Tibial nerve (tissue), 4 donors: ENCODE results near the gene RPTOR. TPM values are rescaled to one million over a fixed set of nuclear protein-coding genes. Genes with fewer than 3 reads are reported as not detected.

Experiments used
- DNase-seq, 2 donors: peaks; one replicate each; pipeline ENCODE4 v3.0.0-alpha.2; 2019; ENCODE audit warnings: low spot score in 2 of 2
- H3K27ac ChIP-seq, 4 donors: fragments of 200-600 bp; sonication (generic) in 3 of 4; one replicate each; pipeline ENCODE4 v1.5.1; 2017 to 2019; ENCODE audit warnings: mild to moderate bottlenecking in 1 of 4
- H3K27me3 ChIP-seq, 2 donors: fragments of 200-600 bp; sonication (generic) in 1 of 2; one replicate each; pipeline versions ENCODE4 v1.5.1 to v1.6.0; 2017 to 2019
- H3K36me3 ChIP-seq, 3 donors: fragments of 200-600 bp; sonication (generic); one replicate each; pipeline ENCODE4 v1.5.1; 2018 to 2019
- H3K4me1 ChIP-seq, 4 donors: fragments of 200-600 bp; sonication (generic) in 3 of 4; one replicate each; pipeline ENCODE4 v1.5.1; 2017 to 2019
- H3K4me3 ChIP-seq, 4 donors: fragments of 200-600 bp; sonication (generic) in 3 of 4; one replicate each; pipeline ENCODE4 v1.5.1; 2017 to 2019; ENCODE audit warnings: mild to moderate bottlenecking in 1 of 4, moderate library complexity in 1 of 4
- H3K9me3 ChIP-seq, 4 donors: fragments of 200-600 bp; sonication (generic) in 3 of 4; one replicate each; pipeline ENCODE4 v1.5.1; 2017 to 2019
- EP300 ChIP-seq, 2 donors: sonication (generic); formaldehyde crosslinking; IDR thresholded peaks; one replicate each; pipeline ENCODE4 v1.6.1; 2017; ENCODE audit warnings: antibody characterized with exemption in 2 of 2, mild to moderate bottlenecking in 1 of 2
- POLR2A ChIP-seq, 2 donors: fragments of 450-650 bp; IDR thresholded peaks; one replicate each; pipeline ENCODE4 v1.6.1; 2017; ENCODE audit warnings: antibody characterized with exemption in 2 of 2, mild to moderate bottlenecking in 2 of 2, moderate library complexity in 2 of 2
- WGBS, 2 donors: methylation state at CpG; one replicate each; pipeline ENCODE4 v1.1.5; 2018; 5-methylcytosine and 5-hydroxymethylcytosine counted together
- total RNA-seq, 4 donors: library from RNA; depleted of rRNA; stranded (reverse); fragments of >200 nt; gene quantifications; one replicate each; pipeline ENCODE4 v1.1.0, GENCODE V29; 2016
- TF ChIP-seq, protein P1 (sequence below), 5 experiments: fragments of 200-600 bp in 3 of 5; fragments of 450-650 bp in 2 of 5; sonication (generic) in 3 of 5; IDR thresholded peaks; one replicate each; pipeline ENCODE4 v1.5.1; 2016 to 2019; ENCODE audit warnings: antibody characterized with exemption in 5 of 5, mild to moderate bottlenecking in 3 of 5, moderate library complexity in 2 of 5

The RPTOR gene
- total RNA-seq, 4 donors from 2014 or later: 34.7 to 56.4 (median 40.1) TPM

GRCh38 chr17:80880648-80880985 lies 336.0 kb downstream of the RPTOR start:
- peaks cover 0 to 54% (median 0%) of the 10 kb centered on the region in 3 donors for H3K36me3 ChIP-seq
- no peak overlapping the region for H3K4me3 ChIP-seq
- no peaks in the 10 kb centered on the region for H3K27me3 ChIP-seq
- H3K9me3 ChIP-seq: no peaks in the 10 kb centered on the region
- TF ChIP-seq EP300 (IDR thresholded peaks at IDR 0.05) (no peak), POLR2A (IDR thresholded peaks at IDR 0.05) (no peak)
- no peak for DNase-seq
- no peak overlapping the region for H3K27ac ChIP-seq
- H3K4me1 ChIP-seq: no peaks in the 10 kb centered on the region
- 77 to 82% methylated on average over 11 of the region's 11 CpGs for WGBS, 2 donors

DNA sequence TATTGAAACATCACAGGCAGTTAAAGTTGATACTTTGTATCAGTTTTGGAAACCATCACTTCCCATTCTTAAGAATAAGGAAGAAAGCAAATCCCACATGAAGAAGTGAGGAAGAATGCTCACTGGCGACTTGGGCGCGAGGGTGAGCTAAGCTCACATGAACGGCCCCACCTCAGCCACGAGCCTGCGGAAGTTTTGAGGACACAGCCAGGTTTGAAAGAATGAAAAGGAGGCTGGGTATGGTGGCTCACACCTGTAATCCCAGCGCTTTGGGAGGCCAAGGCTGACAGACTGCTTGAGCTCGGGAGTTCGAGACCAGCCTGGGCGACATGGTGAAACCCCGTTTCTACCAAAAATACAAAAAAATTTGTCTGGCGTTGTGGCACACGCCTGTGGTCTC lies 336.7 kb downstream of the RPTOR start:
- no peak overlapping the region for H3K27ac ChIP-seq
- TF ChIP-seq, protein P1, sequence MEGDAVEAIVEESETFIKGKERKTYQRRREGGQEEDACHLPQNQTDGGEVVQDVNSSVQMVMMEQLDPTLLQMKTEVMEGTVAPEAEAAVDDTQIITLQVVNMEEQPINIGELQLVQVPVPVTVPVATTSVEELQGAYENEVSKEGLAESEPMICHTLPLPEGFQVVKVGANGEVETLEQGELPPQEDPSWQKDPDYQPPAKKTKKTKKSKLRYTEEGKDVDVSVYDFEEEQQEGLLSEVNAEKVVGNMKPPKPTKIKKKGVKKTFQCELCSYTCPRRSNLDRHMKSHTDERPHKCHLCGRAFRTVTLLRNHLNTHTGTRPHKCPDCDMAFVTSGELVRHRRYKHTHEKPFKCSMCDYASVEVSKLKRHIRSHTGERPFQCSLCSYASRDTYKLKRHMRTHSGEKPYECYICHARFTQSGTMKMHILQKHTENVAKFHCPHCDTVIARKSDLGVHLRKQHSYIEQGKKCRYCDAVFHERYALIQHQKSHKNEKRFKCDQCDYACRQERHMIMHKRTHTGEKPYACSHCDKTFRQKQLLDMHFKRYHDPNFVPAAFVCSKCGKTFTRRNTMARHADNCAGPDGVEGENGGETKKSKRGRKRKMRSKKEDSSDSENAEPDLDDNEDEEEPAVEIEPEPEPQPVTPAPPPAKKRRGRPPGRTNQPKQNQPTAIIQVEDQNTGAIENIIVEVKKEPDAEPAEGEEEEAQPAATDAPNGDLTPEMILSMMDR (IDR thresholded peaks at IDR 0.05): no peak
- TF ChIP-seq EP300 (IDR thresholded peaks at IDR 0.05) (no peak), POLR2A (IDR thresholded peaks at IDR 0.05) (no peak)
- H3K4me1 ChIP-seq: no peaks in the 10 kb centered on the region
- WGBS, 2 donors: 85 to 91% methylated on average over 13 of the region's 13 CpGs
- H3K4me3 ChIP-seq: no peak overlapping the region
- no peaks in the 10 kb centered on the region for H3K9me3 ChIP-seq
- peaks cover 0 to 61% (median 0%) of the 10 kb centered on the region in 3 donors for H3K36me3 ChIP-seq
- no peak for DNase-seq
- no peaks in the 10 kb centered on the region for H3K27me3 ChIP-seq

- Histone ChIP-seq H3K4me3 (no peak overlapping the region), H3K4me1 (no peaks in the 10 kb centered on the region), H3K27me3 (no peaks in the 10 kb centered on the region), H3K27ac (no peak overlapping the region), H3K36me3 (peaks cover 0 to 69% (median 0%) of the 10 kb centered on the region in 3 donors), H3K9me3 (no peaks in the 10 kb centered on the region)
- no peak for DNase-seq
- WGBS, 2 donors: 90 to 93% methylated on average over 19 of the region's 19 CpGs
- no peak for TF ChIP-seq EP300 (IDR thresholded peaks at IDR 0.05)
- TF ChIP-seq POLR2A (IDR thresholded peaks at IDR 0.05): no peak
- TF ChIP-seq, protein P1 (IDR thresholded peaks at IDR 0.05): no peak
Observed at GRCh38 chr17:80882323-80882722, 337.7 kb downstream of the RPTOR start.

DNA sequence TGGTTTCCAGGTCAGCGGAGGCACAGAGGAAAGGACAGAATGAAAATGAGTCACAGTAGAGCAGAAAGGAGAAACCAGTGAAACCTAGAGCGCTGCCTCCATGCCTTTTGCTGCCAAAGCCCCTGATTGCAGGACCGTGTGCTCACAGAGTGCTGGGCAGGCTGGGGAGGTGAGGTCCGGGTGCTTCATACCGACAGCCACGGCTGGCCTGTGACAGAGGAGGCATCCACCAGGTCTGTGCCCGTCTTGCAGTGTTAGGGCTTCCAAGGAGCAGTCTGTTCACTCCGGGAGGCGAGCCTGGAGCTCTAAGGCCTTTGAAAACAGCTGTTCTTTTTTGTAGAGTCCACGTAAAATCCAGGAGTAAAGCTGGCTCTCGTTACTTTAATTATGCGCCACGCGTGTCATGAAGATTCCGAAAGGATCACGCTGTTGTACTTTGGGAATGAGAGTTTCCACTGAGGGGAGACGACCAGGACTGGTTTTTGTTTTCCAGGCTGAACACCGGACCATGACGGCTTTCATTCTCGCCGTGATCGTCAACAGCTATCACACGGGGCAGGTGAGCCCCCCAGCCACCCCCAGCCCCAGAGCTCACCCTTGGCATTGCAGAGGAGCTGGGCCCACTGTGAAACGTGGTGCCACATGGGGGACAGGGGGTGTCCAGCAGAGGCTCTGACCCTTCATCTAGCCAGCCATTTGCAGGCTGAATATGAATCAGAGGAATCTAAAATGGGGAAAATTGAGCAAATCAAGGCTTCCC lies 338.5 kb downstream of the RPTOR start:
- no peak for DNase-seq

DNA sequence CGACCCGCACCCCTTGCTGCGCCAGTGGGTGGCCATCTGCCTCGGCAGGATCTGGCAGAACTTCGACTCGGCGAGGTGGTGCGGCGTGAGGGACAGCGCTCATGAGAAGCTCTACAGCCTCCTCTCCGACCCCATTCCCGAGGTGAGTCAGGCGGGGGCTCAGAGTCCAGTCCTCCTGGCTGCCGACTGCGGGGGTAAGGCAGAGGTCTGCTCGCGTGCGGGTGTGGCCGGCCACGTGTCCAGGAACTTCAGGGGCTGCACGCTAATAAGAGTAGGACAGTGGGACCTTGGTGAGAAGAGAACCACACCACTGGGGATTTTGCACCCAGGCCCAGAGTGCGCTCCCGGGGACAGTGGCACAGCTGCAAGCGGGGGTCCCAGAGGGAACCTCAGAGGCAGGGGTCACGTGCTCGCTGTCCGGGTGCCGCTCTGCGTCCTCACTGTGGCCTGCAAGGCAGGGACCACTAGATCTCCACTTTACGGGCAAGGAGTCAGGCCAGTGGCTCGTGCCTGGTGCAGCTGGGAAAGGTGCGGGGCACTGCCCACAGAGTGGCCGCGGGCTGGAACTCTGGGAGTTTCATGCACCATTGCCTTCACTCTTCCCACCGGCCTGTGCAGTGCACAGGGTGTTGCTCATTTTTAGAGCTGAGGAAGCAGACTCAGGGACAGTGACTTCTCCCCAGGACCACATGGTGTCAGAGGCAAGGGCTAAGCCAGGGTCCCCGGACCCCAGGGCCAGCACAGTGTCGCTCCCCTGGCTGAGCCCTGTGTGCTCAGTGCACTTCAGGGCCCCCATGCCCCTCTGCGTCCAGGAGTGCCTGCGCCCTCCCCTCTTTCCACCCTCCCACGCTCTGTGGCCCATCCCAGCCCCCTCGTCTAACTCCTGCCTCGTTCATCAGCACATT lies 339.4 kb downstream of the RPTOR start:
- WGBS, 2 donors: 87 to 95% methylated on average over 31 to 42 of the region's 42 CpGs
- no peak for DNase-seq
- no peak overlapping the region for H3K4me3 ChIP-seq
- H3K27me3 ChIP-seq: no peaks in the 10 kb centered on the region
- H3K27ac ChIP-seq: no peak overlapping the region
- H3K9me3 ChIP-seq: no peaks in the 10 kb centered on the region
- TF ChIP-seq, protein P1 (IDR thresholded peaks at IDR 0.05): no peak
- TF ChIP-seq POLR2A (IDR thresholded peaks at IDR 0.05): no peak
- no peak for TF ChIP-seq EP300 (IDR thresholded peaks at IDR 0.05)
- peaks cover 0 to 85% (median 0%) of the 10 kb centered on the region in 3 donors for H3K36me3 ChIP-seq
- no peaks in the 10 kb centered on the region for H3K4me1 ChIP-seq

More for the DNA sequence above, 338.5 kb downstream of the RPTOR start:
- no peaks in the 10 kb centered on the region for H3K9me3 ChIP-seq
- no peak for TF ChIP-seq EP300 (IDR thresholded peaks at IDR 0.05)
- TF ChIP-seq POLR2A (IDR thresholded peaks at IDR 0.05): no peak
- TF ChIP-seq, protein P1 (IDR thresholded peaks at IDR 0.05): no peak
- WGBS, 2 donors: 89 to 93% methylated on average over 24 of the region's 24 CpGs
- no peaks in the 10 kb centered on the region for H3K27me3 ChIP-seq
- no peak overlapping the region for H3K27ac ChIP-seq
- peaks cover 0 to 76% (median 0%) of the 10 kb centered on the region in 3 donors for H3K36me3 ChIP-seq
- H3K4me1 ChIP-seq: no peaks in the 10 kb centered on the region
- H3K4me3 ChIP-seq: no peak overlapping the region
